Liver (tissue), 10 donors: ENCODE measurements around the gene CSNK2A2. TPM values are rescaled to one million over a fixed set of nuclear protein-coding genes. Genes with fewer than 3 reads are reported as not detected.

Experiments used
- DNase-seq: peaks from one replicate; pipeline ENCODE4 v3.0.0-alpha.2; 2017; ENCODE audit warnings: low spot score
- H3K27ac ChIP-seq, 2 donors: one replicate each; pipeline ENCODE4 v1.7.0; 2013; ENCODE audit warnings: inconsistent platforms in 2 of 2, low read length in 2 of 2, control low read depth in 1 of 2, low read depth in 1 of 2, mild to moderate bottlenecking in 1 of 2
- H3K27me3 ChIP-seq, 4 donors: one replicate each; pipeline versions ENCODE4 v1.6.1 to v1.7.0; 2013; ENCODE audit warnings: low read length in 3 of 4, inconsistent platforms in 1 of 4, mild to moderate bottlenecking in 1 of 4, moderate library complexity in 1 of 4; ENCODE audit not compliant: control insufficient read depth in 4 of 4, insufficient read depth in 4 of 4
- H3K36me3 ChIP-seq, 4 donors: one replicate each; pipeline versions ENCODE4 v1.6.1 to v1.7.0; 2013; ENCODE audit warnings: low read length in 3 of 4, mild to moderate bottlenecking in 3 of 4, low read depth in 1 of 4, moderate library complexity in 1 of 4; ENCODE audit not compliant: control insufficient read depth in 4 of 4, insufficient read depth in 3 of 4
- H3K4me1 ChIP-seq, 4 donors: one replicate each; pipeline versions ENCODE4 v1.6.1 to v1.7.0; 2013; ENCODE audit warnings: low read length in 3 of 4, mild to moderate bottlenecking in 3 of 4, moderate library complexity in 1 of 4; ENCODE audit not compliant: control insufficient read depth in 4 of 4, insufficient read depth in 4 of 4
- H3K4me3 ChIP-seq, 3 donors: one replicate each; pipeline versions ENCODE4 v1.6.1 to v1.7.0; 2013; ENCODE audit warnings: low read length in 3 of 3, control low read depth in 1 of 3, low read depth in 1 of 3, mild to moderate bottlenecking in 1 of 3
- H3K9ac ChIP-seq, 2 donors: one replicate each; pipeline ENCODE4 v1.7.0; 2013; ENCODE audit warnings: low read length in 2 of 2, mild to moderate bottlenecking in 2 of 2, moderate library complexity in 2 of 2, control low read depth in 1 of 2, low read depth in 1 of 2
- H3K9me3 ChIP-seq, 4 donors: one replicate each; pipeline versions ENCODE4 v1.6.1 to v1.7.0; 2013; ENCODE audit warnings: low read length in 3 of 4; ENCODE audit not compliant: control insufficient read depth in 4 of 4
- ATF3 ChIP-seq: IDR thresholded peaks from 2 replicates; pipeline ENCODE4 v1.6.1; 2016; ENCODE audit warnings: antibody characterized with exemption
- CTCF ChIP-seq: fragments of 150-350 bp; IDR thresholded peaks from 2 replicates; pipeline ENCODE4 v1.5.1; 2017; ENCODE audit warnings: improper control_type of control experiment, low read depth, low read length; ENCODE audit not compliant: missing input control
- EGR1 ChIP-seq, 2 donors: IDR thresholded peaks; 2 replicates each; pipeline ENCODE4 v1.6.1; 2016 to 2018; ENCODE audit warnings: antibody characterized with exemption in 2 of 2, low read depth in 2 of 2
- FOXA1 ChIP-seq: IDR thresholded peaks from 2 replicates; pipeline ENCODE4 v1.6.1; 2016; ENCODE audit warnings: antibody characterized with exemption
- FOXA2 ChIP-seq: IDR thresholded peaks from 2 replicates; pipeline ENCODE4 v1.6.1; 2016; ENCODE audit warnings: antibody characterized with exemption
- GABPA ChIP-seq, 2 donors: IDR thresholded peaks in 1 of 2; conservative IDR thresholded peaks in 1 of 2; 2 replicates each; pipeline ENCODE4 v1.6.1; 2016; ENCODE audit warnings: antibody characterized with exemption in 2 of 2, mild to moderate bottlenecking in 1 of 2, moderate library complexity in 1 of 2
- HNF4A ChIP-seq, 2 donors: conservative IDR thresholded peaks; 2 replicates each; pipeline ENCODE4 v1.6.1; 2016; ENCODE audit warnings: antibody characterized with exemption in 2 of 2, mild to moderate bottlenecking in 2 of 2
- HNF4G ChIP-seq: IDR thresholded peaks from 2 replicates; pipeline ENCODE4 v1.6.1; 2016; ENCODE audit warnings: antibody characterized with exemption
- JUND ChIP-seq, 2 donors: IDR thresholded peaks; 2 replicates each; pipeline ENCODE4 v1.6.1; 2016; ENCODE audit warnings: antibody characterized with exemption in 2 of 2
- MAX ChIP-seq: IDR thresholded peaks from 2 replicates; pipeline ENCODE4 v1.6.1; 2016; ENCODE audit warnings: antibody characterized with exemption
- RAD21 ChIP-seq, 2 donors: IDR thresholded peaks; 2 replicates each; pipeline ENCODE4 v1.6.1; 2016; ENCODE audit warnings: antibody characterized with exemption in 2 of 2, mild to moderate bottlenecking in 2 of 2
- RXRA ChIP-seq, 2 donors: IDR thresholded peaks; 2 replicates each; pipeline ENCODE4 v1.6.1; 2017 to 2018; ENCODE audit warnings: antibody characterized with exemption in 2 of 2, mild to moderate bottlenecking in 1 of 2
- TAF1 ChIP-seq: conservative IDR thresholded peaks from 2 replicates; pipeline ENCODE4 v1.6.1; 2016; ENCODE audit warnings: antibody characterized with exemption, mild to moderate bottlenecking
- YY1 ChIP-seq: IDR thresholded peaks from 2 replicates; pipeline ENCODE4 v1.6.1; 2016; ENCODE audit warnings: antibody characterized with exemption, mild to moderate bottlenecking
- WGBS: extraction: QIAGEN DNeasy Blood & Tissue Kit; methylation state at CpG from one replicate; pipeline ENCODE4 v1.1.7; 2013; 5-methylcytosine and 5-hydroxymethylcytosine counted together
- polyA plus RNA-seq, 2 donors: library from polyadenylated mRNA; stranded (reverse) in 1 of 2; unstranded in 1 of 2; fragments of 200-250 nt in 1 of 2; fragments of >200 nt in 1 of 2; fragmentation: Nextera tagmentation in 1 of 2; extraction: Ambion mirVana in 1 of 2; gene quantifications; one replicate each; pipeline versions ENCODE4 v1.2.1 to v1.2.3, GENCODE V29; 2013 to 2015
- small RNA-seq: library from RNA; depleted of rRNA; stranded (forward); fragments of <200 nt; gene quantifications from one replicate; pipeline ENCODE3, GENCODE V24; 2014
- total RNA-seq, 2 donors: library from RNA; depleted of rRNA; stranded (reverse); fragments of >200 nt; gene quantifications; one replicate each; pipeline ENCODE4 v1.2.3, GENCODE V29; 2014
- TF ChIP-seq, protein P1 (sequence below): IDR thresholded peaks from 2 replicates; pipeline ENCODE4 v1.6.1; 2016; ENCODE audit warnings: antibody characterized with exemption, mild to moderate bottlenecking
- TF ChIP-seq, protein P2 (sequence below): IDR thresholded peaks from 2 replicates; pipeline ENCODE4 v1.6.1; 2016; ENCODE audit warnings: antibody characterized with exemption
- donor health status: healthy.
- donor health status: healthy.
- donor health status: healthy.
- donor health status: healthy.
- donor health status: healthy.

The CSNK2A2 gene
- total and polyA plus RNA-seq, 4 donors: 9.4 to 21.0 (median 14.7) TPM

DNA sequence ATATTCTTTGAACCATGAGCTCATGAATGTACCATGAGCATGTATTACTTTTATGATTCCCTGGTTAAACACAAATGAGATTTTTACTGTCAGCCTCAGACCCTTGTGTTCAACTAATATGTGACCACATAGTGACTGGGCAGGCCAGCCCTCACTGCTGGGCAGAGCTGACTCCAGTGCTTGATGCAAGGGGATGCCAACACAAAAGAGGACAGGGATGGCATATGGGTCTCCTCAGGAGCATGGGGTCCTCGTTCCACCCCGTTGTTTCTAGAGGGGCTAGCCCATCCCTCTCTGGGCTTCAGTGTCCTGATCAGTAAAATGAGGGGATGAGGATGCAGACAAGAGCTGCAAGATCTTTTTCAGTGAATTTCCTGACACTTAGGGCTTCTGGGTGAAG lies 88.0 kb downstream of the CSNK2A2 start:
- Histone ChIP-seq H3K36me3 (peaks cover 3 to 16% (median 12%) of the 10 kb centered on the region in 4 donors), H3K4me1 (no peaks in the 10 kb centered on the region), H3K4me3 (no peak overlapping the region), H3K27me3 (no peaks in the 10 kb centered on the region), H3K9me3 (no peaks in the 10 kb centered on the region), H3K27ac (no peak overlapping the region), H3K9ac (no peak overlapping the region)
- 79% methylated on average over 2 of the region's 2 CpGs for WGBS
- TF ChIP-seq GABPA (IDR thresholded peaks at IDR 0.05 in 1 of 2, conservative IDR thresholded peaks at IDR 0.05 in 1 of 2): no peak
- TF ChIP-seq, protein P1, sequence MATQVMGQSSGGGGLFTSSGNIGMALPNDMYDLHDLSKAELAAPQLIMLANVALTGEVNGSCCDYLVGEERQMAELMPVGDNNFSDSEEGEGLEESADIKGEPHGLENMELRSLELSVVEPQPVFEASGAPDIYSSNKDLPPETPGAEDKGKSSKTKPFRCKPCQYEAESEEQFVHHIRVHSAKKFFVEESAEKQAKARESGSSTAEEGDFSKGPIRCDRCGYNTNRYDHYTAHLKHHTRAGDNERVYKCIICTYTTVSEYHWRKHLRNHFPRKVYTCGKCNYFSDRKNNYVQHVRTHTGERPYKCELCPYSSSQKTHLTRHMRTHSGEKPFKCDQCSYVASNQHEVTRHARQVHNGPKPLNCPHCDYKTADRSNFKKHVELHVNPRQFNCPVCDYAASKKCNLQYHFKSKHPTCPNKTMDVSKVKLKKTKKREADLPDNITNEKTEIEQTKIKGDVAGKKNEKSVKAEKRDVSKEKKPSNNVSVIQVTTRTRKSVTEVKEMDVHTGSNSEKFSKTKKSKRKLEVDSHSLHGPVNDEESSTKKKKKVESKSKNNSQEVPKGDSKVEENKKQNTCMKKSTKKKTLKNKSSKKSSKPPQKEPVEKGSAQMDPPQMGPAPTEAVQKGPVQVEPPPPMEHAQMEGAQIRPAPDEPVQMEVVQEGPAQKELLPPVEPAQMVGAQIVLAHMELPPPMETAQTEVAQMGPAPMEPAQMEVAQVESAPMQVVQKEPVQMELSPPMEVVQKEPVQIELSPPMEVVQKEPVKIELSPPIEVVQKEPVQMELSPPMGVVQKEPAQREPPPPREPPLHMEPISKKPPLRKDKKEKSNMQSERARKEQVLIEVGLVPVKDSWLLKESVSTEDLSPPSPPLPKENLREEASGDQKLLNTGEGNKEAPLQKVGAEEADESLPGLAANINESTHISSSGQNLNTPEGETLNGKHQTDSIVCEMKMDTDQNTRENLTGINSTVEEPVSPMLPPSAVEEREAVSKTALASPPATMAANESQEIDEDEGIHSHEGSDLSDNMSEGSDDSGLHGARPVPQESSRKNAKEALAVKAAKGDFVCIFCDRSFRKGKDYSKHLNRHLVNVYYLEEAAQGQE: no peak
- no peak for TF ChIP-seq RXRA (IDR thresholded peaks at IDR 0.05)
- no peak for TF ChIP-seq EGR1 (IDR thresholded peaks at IDR 0.05; ENCODE audit: low read depth in 2 of 2)
- TF ChIP-seq HNF4A (conservative IDR thresholded peaks at IDR 0.05): no peak
- no peak for TF ChIP-seq FOXA1
- no peak for TF ChIP-seq YY1
- no peak for TF ChIP-seq FOXA2
- TF ChIP-seq HNF4G: no peak
- no peak for TF ChIP-seq RAD21 (IDR thresholded peaks at IDR 0.05)
- TF ChIP-seq ATF3: no peak
- no peak for TF ChIP-seq MAX
- TF ChIP-seq, protein P2, sequence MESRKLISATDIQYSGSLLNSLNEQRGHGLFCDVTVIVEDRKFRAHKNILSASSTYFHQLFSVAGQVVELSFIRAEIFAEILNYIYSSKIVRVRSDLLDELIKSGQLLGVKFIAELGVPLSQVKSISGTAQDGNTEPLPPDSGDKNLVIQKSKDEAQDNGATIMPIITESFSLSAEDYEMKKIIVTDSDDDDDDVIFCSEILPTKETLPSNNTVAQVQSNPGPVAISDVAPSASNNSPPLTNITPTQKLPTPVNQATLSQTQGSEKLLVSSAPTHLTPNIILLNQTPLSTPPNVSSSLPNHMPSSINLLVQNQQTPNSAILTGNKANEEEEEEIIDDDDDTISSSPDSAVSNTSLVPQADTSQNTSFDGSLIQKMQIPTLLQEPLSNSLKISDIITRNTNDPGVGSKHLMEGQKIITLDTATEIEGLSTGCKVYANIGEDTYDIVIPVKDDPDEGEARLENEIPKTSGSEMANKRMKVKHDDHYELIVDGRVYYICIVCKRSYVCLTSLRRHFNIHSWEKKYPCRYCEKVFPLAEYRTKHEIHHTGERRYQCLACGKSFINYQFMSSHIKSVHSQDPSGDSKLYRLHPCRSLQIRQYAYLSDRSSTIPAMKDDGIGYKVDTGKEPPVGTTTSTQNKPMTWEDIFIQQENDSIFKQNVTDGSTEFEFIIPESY: no peak
- TF ChIP-seq TAF1: no peak
- no peak for TF ChIP-seq CTCF
- TF ChIP-seq JUND (IDR thresholded peaks at IDR 0.05): no peak
- no peak for DNase-seq

DNA sequence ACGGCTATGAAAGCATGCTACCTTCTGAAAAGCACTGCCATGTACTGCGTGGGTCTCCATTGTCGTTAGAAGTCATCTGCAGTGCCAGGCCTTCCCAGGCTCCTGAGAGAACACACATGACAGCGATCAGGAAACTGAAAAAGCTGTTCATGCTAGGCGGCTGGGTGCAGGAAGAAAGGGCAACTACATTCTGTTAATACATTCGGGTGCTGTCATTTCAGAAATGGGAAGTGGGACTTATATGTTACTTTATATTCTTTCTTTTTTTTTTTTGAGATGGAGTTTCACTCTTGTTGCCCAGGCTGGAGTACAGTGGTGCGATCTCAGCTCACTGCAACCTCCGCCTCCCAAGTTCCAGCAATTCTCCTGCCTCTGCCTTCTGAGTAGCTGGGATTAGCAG lies 88.6 kb downstream of the CSNK2A2 start:
- Histone ChIP-seq H3K4me3 (no peak overlapping the region), H3K36me3 (peaks cover 0 to 10% (median 7%) of the 10 kb centered on the region in 4 donors), H3K27ac (no peak overlapping the region), H3K27me3 (no peaks in the 10 kb centered on the region), H3K9ac (no peak overlapping the region), H3K4me1 (no peaks in the 10 kb centered on the region), H3K9me3 (no peaks in the 10 kb centered on the region)
- WGBS: 80% methylated on average over 8 of the region's 8 CpGs
- no peak for TF ChIP-seq HNF4A (conservative IDR thresholded peaks at IDR 0.05)
- no peak for DNase-seq

Small RNAs within 50 kb of the gene (small RNA-seq; reads per million reads assigned to genes)
- gene RN7SL645P: not detected

Other genes with a start within 250 kb of the CSNK2A2 start
- gene CNGB1, start 227.0 kb downstream of the CSNK2A2 start, total RNA-seq: under 1 TPM; under 0.01 TPM
- not detected for gene CNGB1, start 227.0 kb downstream of the CSNK2A2 start, polyA plus RNA-seq
- 1 to 10 TPM; 2.6 TPM for gene ZNF319, start 197.4 kb downstream of the CSNK2A2 start, total RNA-seq
- gene ZNF319, start 197.4 kb downstream of the CSNK2A2 start, polyA plus RNA-seq: 1 to 10 TPM in 1 of 2 donors, under 1 TPM in 1; 0.64 to 3.4 TPM
- gene USB1, start 196.7 kb downstream of the CSNK2A2 start, total RNA-seq: 10 to 100 TPM in 1 of 2 donors, 1 to 10 TPM in 1; 8.9 to 40.7 TPM
- gene USB1, start 196.7 kb downstream of the CSNK2A2 start, polyA plus RNA-seq: 10 to 100 TPM; 23.7 to 32.8 TPM
- gene MMP15, start 172.4 kb downstream of the CSNK2A2 start, total RNA-seq: 10 to 100 TPM; 14.2 to 38.8 TPM
- gene MMP15, start 172.4 kb downstream of the CSNK2A2 start, polyA plus RNA-seq: 10 to 100 TPM in 1 of 2 donors, 1 to 10 TPM in 1; 7.0 to 28.7 TPM
- 10 to 100 TPM; 22.1 to 23.4 TPM for gene CFAP20, start 68.7 kb downstream of the CSNK2A2 start, total RNA-seq
- gene CFAP20, start 68.7 kb downstream of the CSNK2A2 start, polyA plus RNA-seq: 10 to 100 TPM; 25.8 to 30.6 TPM
- gene PRSS54, start 96.9 kb upstream of the CSNK2A2 start, total RNA-seq: not detected
- not detected for gene PRSS54, start 96.9 kb upstream of the CSNK2A2 start, polyA plus RNA-seq
- gene GINS3, start 194.4 kb upstream of the CSNK2A2 start, total RNA-seq: 1 to 10 TPM in 1 of 2 donors, under 1 TPM in 1; 0.92 to 5.9 TPM
- 1 to 10 TPM in 1 of 2 donors, under 1 TPM in 1; 0.76 to 1.5 TPM for gene GINS3, start 194.4 kb upstream of the CSNK2A2 start, polyA plus RNA-seq